GM23248 (cell line): Measurements from ENCODE around the gene ITGB6. TPM values are rescaled to one million over a fixed set of nuclear protein-coding genes. Genes with fewer than 3 reads are reported as not detected.
A peak's percentile ranks its signal among the peaks of the same experiment; 100 is the strongest.

Experiments
- DNase-seq: peaks from one replicate; pipeline ENCODE4 v3.0.0-alpha.2; 2015
- H2AFZ ChIP-seq: fragments of 200-600 bp; sonication (generic); 2 replicates; pipeline ENCODE4 v1.6.1; 2016; ENCODE audit warnings: antibody characterized with exemption
- H3F3A ChIP-seq: fragments of 200-600 bp; sonication (generic); 2 replicates; pipeline ENCODE4 v1.6.1; 2016; ENCODE audit warnings: mild to moderate bottlenecking, antibody characterized with exemption, mixed run types; ENCODE audit not compliant: insufficient read depth
- H3K27ac ChIP-seq: fragments of 200-600 bp; sonication (generic); 2 replicates; pipeline ENCODE4 v1.5.1; 2016; ENCODE audit warnings: mild to moderate bottlenecking
- H3K27me3 ChIP-seq: fragments of 200-600 bp; sonication (generic); replicated peaks from 2 replicates; pipeline ENCODE4 v1.6.1; 2016; ENCODE audit warnings: mild to moderate bottlenecking; ENCODE audit not compliant: insufficient read depth
- H3K36me3 ChIP-seq: fragments of 200-600 bp; sonication (generic); 2 replicates; pipeline ENCODE4 v1.6.1; 2016; ENCODE audit warnings: low read depth, mild to moderate bottlenecking
- H3K4me1 ChIP-seq: fragments of 200-600 bp; sonication (generic); 2 replicates; pipeline ENCODE4 v1.6.1; 2016; ENCODE audit warnings: mild to moderate bottlenecking; ENCODE audit not compliant: insufficient read depth
- H3K4me2 ChIP-seq: fragments of 200-600 bp; sonication (generic); one replicate; pipeline ENCODE4 v1.6.1; 2016; ENCODE audit warnings: mild to moderate bottlenecking; ENCODE audit not compliant: unreplicated experiment
- H3K4me3 ChIP-seq: fragments of 200-600 bp; sonication (generic); 2 replicates; pipeline ENCODE4 v1.5.1; 2016; ENCODE audit warnings: mild to moderate bottlenecking
- H3K79me2 ChIP-seq: fragments of 200-600 bp; sonication (generic); 2 replicates; pipeline ENCODE4 v1.6.1; 2016; ENCODE audit warnings: mild to moderate bottlenecking; ENCODE audit not compliant: insufficient read depth
- H3K9ac ChIP-seq: fragments of 200-600 bp; sonication (generic); 2 replicates; pipeline ENCODE4 v1.6.1; 2016; ENCODE audit warnings: mild to moderate bottlenecking
- H3K9me2 ChIP-seq: fragments of 200-600 bp; sonication (generic); 2 replicates; pipeline ENCODE4 v1.6.1; 2016; ENCODE audit warnings: mixed run types, mild to moderate bottlenecking, moderate library complexity; ENCODE audit not compliant: insufficient read depth
- H3K9me3 ChIP-seq: fragments of 200-600 bp; sonication (generic); one replicate; pipeline ENCODE4 v1.6.1; 2017; ENCODE audit warnings: low read depth
- H4K20me1 ChIP-seq: fragments of 200-600 bp; sonication (generic); 2 replicates; pipeline ENCODE4 v1.6.0; 2016; ENCODE audit not compliant: insufficient read depth
- EZH2 ChIP-seq: fragments of 200-600 bp; sonication (generic); IDR thresholded peaks from 2 replicates; pipeline ENCODE4 v1.6.1; 2018; ENCODE audit warnings: antibody characterized with exemption, mild to moderate bottlenecking; ENCODE audit not compliant: insufficient read depth, poor library complexity, severe bottlenecking
- EZH2phosphoT487 ChIP-seq: fragments of 200-600 bp; sonication (generic); IDR thresholded peaks from 2 replicates; pipeline ENCODE4 v1.6.1; 2018; ENCODE audit warnings: antibody characterized with exemption, moderate library complexity, mild to moderate bottlenecking, low read depth; ENCODE audit not compliant: insufficient read depth
- WGBS, 2 experiments: methylation state at CpG; one replicate each; pipeline ENCODE4 v1.1.6; 2015 to 2017; ENCODE audit warnings: low lambda C conversion rate in 2 of 2, low coverage in 1 of 2; ENCODE audit errors: missing lambda C conversion rate in 2 of 2; 5-methylcytosine and 5-hydroxymethylcytosine counted together
- in situ Hi-C: fragments of 300-500 bp; cut with MboI; formaldehyde crosslinking; loops from 2 replicates; pipeline ENCODE4 v1.15.0; 2020
- polyA plus RNA-seq: library from polyadenylated mRNA; unstranded; fragments of >200 nt; fragmentation: Nextera tagmentation; extraction: Ambion mirVana; gene quantifications from 2 replicates; pipeline ENCODE4 v1.2.1, GENCODE V29; 2016
- total RNA-seq: library from RNA; depleted of rRNA; stranded (reverse); fragments of >200 nt; shearing (Covaris generic); gene quantifications from 2 replicates; pipeline ENCODE4 v1.2.3, GENCODE V29; 2014

The ITGB6 gene
- total and polyA plus RNA-seq, 2 experiments from 2014 or later = 0.05 TPM; not detected in 1

DNA sequence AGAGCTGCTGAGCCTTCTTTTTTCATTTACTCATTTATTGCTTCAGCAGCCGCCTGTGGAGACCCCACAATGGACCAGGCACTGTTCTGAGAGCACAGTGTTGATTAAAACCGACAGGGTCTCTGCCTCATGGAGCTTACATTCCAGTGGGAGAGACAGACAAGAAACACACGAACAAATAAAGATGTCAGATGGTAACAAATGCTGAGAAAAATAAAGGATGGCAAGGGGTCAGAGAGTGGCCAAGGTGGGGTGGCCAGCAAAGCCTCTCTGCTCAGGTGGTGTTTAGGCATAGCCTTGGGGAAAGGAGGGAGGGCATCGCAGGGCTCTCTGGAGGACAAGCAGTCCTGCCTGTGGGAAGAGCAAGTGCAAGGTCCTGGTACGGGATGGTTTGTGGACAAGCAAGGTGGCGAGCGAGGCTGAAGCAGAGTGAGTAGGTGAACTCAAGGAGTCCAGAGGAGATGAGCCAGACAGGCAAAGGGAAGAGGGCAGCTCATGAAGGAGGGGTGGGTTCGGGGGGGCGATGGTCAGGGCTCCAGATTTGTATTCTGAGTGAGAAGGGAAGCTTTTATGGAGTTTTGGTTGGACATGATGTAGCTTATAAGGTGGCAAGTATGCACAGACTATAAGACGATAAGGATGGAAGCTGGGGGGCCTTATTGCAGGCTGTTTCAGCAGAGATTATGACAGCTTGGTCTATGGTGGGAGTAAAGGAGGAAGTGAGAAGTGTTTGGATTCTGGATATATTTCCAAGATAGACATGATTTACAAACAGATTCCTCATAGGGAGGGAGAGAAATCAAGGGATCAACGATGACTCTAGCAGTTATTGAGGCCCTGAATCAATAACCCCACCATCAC is 8.8 kb upstream of the ITGB6 start:
- Histone ChIP-seq H3F3A (peaks cover 73% of the 10 kb centered on the region), H3K9ac (peak overlapping the region; percentile 75), H2AFZ (peak overlapping the region; percentile 44), H3K4me1 (peaks cover 66% of the 10 kb centered on the region), H3K9me3 (no peaks in the 10 kb centered on the region), H3K4me2 (peak overlapping the region; percentile 82), H4K20me1 (no peaks in the 10 kb centered on the region), H3K36me3 (no peaks in the 10 kb centered on the region), H3K27ac (peak overlapping the region; percentile 94), H3K9me2 (no peaks in the 10 kb centered on the region), H3K27me3 (no peaks in the 10 kb centered on the region), H3K79me2 (no peaks in the 10 kb centered on the region), H3K4me3 (no peak overlapping the region)
- in situ Hi-C loops = no loop called here
- no peak for DNase-seq
- WGBS, 2 experiments = 81 to 82% methylated on average over 11 of the region's 11 CpGs
- TF ChIP-seq EZH2 (no peak), EZH2phosphoT487 (no peak)

GRCh38 chr2:160207804-160208654 is 8.0 kb upstream of the ITGB6 start:
- Histone ChIP-seq H3K4me2 (peak overlapping the region; percentile 82), H3F3A (peaks cover 73% of the 10 kb centered on the region), H3K9me3 (no peaks in the 10 kb centered on the region), H4K20me1 (no peaks in the 10 kb centered on the region), H3K36me3 (no peaks in the 10 kb centered on the region), H3K9ac (peak overlapping the region; percentile 75), H3K4me1 (peaks cover 65% of the 10 kb centered on the region), H2AFZ (peak overlapping the region; percentile 44), H3K9me2 (no peaks in the 10 kb centered on the region), H3K4me3 (peak overlapping the region; percentile 47), H3K27ac (peak overlapping the region; percentile 94), H3K79me2 (no peaks in the 10 kb centered on the region), H3K27me3 (no peaks in the 10 kb centered on the region)
- TF ChIP-seq EZH2phosphoT487 = no peak
- no peak for TF ChIP-seq EZH2
- 27% methylated on average over 12 of the region's 12 CpGs for WGBS, 2 experiments
- peak; percentile 98 for DNase-seq
- in situ Hi-C loops = no loop called here

- TF ChIP-seq EZH2phosphoT487 (no peak), EZH2 (no peak)
- H3K9me3 ChIP-seq = no peaks in the 10 kb centered on the region
- peaks cover 65% of the 10 kb centered on the region for H3K4me1 ChIP-seq
- no peaks in the 10 kb centered on the region for H3K27me3 ChIP-seq
- in situ Hi-C loops = no loop called here
- WGBS, 2 experiments = 57 to 68% methylated on average over 4 of the region's 4 CpGs
- H3K79me2 ChIP-seq = no peaks in the 10 kb centered on the region
- no peaks in the 10 kb centered on the region for H3K36me3 ChIP-seq
- H3K4me2 ChIP-seq = peak overlapping the region; percentile 82
- H3K27ac ChIP-seq = peak overlapping the region; percentile 94
- no peaks in the 10 kb centered on the region for H4K20me1 ChIP-seq
- DNase-seq = no peak
- no peak overlapping the region for H2AFZ ChIP-seq
- no peak overlapping the region for H3K4me3 ChIP-seq
- peaks cover 73% of the 10 kb centered on the region for H3F3A ChIP-seq
- no peaks in the 10 kb centered on the region for H3K9me2 ChIP-seq
- peak overlapping the region; percentile 75 for H3K9ac ChIP-seq
Observed at GRCh38 chr2:160207271-160207670, 7.2 kb upstream of the ITGB6 start.

- no peaks in the 10 kb centered on the region for H3K9me2 ChIP-seq
- in situ Hi-C loops = no loop called here
- H2AFZ ChIP-seq = no peak overlapping the region
- H3K4me3 ChIP-seq = no peak overlapping the region
- no peaks in the 10 kb centered on the region for H3K9me3 ChIP-seq
- H3K27ac ChIP-seq = peak overlapping the region; percentile 94
- H3K36me3 ChIP-seq = no peaks in the 10 kb centered on the region
- peaks cover 70% of the 10 kb centered on the region for H3F3A ChIP-seq
- no peak overlapping the region for H3K4me2 ChIP-seq
- H3K9ac ChIP-seq = no peak overlapping the region
- H3K4me1 ChIP-seq = peaks cover 65% of the 10 kb centered on the region
- DNase-seq = no peak
- H4K20me1 ChIP-seq = no peaks in the 10 kb centered on the region
- WGBS, 2 experiments = 99% methylated on average over 4 of the region's 4 CpGs
- no peak for TF ChIP-seq EZH2phosphoT487
- TF ChIP-seq EZH2 = no peak
- H3K79me2 ChIP-seq = no peaks in the 10 kb centered on the region
- H3K27me3 ChIP-seq = no peaks in the 10 kb centered on the region
Observed at GRCh38 chr2:160206436-160206835, 6.4 kb upstream of the ITGB6 start.
